ENCODE data around the gene MORF4L2.

- no peak for TF ChIP-seq CTCF (IDR thresholded peaks at IDR 0.05)
- no peak for TF ChIP-seq POLR2A (IDR thresholded peaks at IDR 0.05)
Measured at GRCh38 chrX:103710609-103711008, 24.1 kb upstream of the MORF4L2 start, which contains the start of gene TMEM31.
